ENCODE measurements around the gene THUMPD3.

DNA sequence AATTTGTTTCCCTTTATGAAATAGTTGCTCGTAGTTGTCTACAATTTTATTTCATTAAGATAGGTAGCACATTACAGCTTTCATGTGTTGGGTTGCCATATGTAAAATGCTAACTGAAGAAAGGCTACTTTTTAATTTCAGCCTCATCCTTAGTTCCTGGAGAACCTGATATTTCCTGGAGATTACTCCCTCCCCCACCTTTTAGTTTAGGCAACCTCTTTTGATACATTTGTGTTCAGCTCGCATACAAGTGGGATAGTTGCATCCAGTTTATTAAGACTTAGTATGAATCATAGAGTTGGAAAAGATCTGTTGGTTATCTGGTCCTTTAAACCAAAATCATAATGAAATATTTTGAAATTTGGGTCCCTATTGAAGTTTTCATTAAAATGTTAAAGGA, 40.6 kb downstream of the THUMPD3 start:
- TF ChIP-seq, protein P1, sequence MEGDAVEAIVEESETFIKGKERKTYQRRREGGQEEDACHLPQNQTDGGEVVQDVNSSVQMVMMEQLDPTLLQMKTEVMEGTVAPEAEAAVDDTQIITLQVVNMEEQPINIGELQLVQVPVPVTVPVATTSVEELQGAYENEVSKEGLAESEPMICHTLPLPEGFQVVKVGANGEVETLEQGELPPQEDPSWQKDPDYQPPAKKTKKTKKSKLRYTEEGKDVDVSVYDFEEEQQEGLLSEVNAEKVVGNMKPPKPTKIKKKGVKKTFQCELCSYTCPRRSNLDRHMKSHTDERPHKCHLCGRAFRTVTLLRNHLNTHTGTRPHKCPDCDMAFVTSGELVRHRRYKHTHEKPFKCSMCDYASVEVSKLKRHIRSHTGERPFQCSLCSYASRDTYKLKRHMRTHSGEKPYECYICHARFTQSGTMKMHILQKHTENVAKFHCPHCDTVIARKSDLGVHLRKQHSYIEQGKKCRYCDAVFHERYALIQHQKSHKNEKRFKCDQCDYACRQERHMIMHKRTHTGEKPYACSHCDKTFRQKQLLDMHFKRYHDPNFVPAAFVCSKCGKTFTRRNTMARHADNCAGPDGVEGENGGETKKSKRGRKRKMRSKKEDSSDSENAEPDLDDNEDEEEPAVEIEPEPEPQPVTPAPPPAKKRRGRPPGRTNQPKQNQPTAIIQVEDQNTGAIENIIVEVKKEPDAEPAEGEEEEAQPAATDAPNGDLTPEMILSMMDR (IDR thresholded peaks at IDR 0.05; ENCODE audit: low read depth, low read length) = no peak
- no peak for TF ChIP-seq EZH2phosphoT487 (IDR thresholded peaks at IDR 0.05; ENCODE audit: low read depth)

All from OCI-LY3 (cell line).